BJ (cell line): ENCODE results near the gene BCL2. TPM values are rescaled to one million over a fixed set of nuclear protein-coding genes. Genes with fewer than 3 reads are reported as not detected.

ENCODE experiments used
- CTCF ChIA-PET: fragments of 350-600 bp; formaldehyde crosslinking; extraction: SDS; loops from one replicate; lab custom pipeline; 2021; ENCODE audit warnings: antibody characterized with exemption, inconsistent platforms; lab: Yijun Ruan, JAX
- POLR2A ChIA-PET: fragments of 300-600 bp; sonication (Branson Sonifier 250); formaldehyde crosslinking; extraction: SDS; loops from one replicate; lab custom pipeline; 2021; ENCODE audit warnings: antibody characterized with exemption; lab: Charles Lee
- DNase-seq: peaks from one replicate; pipeline ENCODE4 v3.0.0-alpha.2; 2011; ENCODE audit warnings: low read depth
- H3K27me3 ChIP-seq: 2 replicates; pipeline ENCODE4 v1.6.0; 2011; ENCODE audit warnings: low read length; ENCODE audit not compliant: control insufficient read depth, insufficient read depth
- H3K36me3 ChIP-seq: 2 replicates; pipeline ENCODE4 v1.5.1; 2011; ENCODE audit warnings: low read length; ENCODE audit not compliant: control insufficient read depth, insufficient read depth
- H3K4me3 ChIP-seq: 2 replicates; pipeline ENCODE4 v1.5.1; 2011; ENCODE audit warnings: low read depth, mild to moderate bottlenecking, control low read depth, low read length
- polyA plus RNA-seq: library from polyadenylated mRNA; depleted of rRNA; stranded (reverse); fragments of >200 nt; gene quantifications from 2 replicates; pipeline ENCODE4 v1.2.3, GENCODE V29; 2011; rRNA removed
- small RNA-seq: library from RNA; depleted of rRNA; stranded (forward); fragments of <200 nt; gene quantifications from one replicate; pipeline ENCODE3, GENCODE V24; 2012; ENCODE audit warnings: low replicate concordance, low read depth; ENCODE audit not compliant: insufficient read length
- TF ChIP-seq, protein P1 (sequence below): IDR thresholded peaks from 2 replicates; pipeline ENCODE4 v1.5.1; 2011; ENCODE audit warnings: low read depth, mild to moderate bottlenecking, control low read depth, inconsistent platforms, low read length, moderate library complexity; ENCODE audit not compliant: insufficient read depth

BCL2 gene
- polyA plus RNA-seq, 1 experiment = 0.15 TPM

DNA sequence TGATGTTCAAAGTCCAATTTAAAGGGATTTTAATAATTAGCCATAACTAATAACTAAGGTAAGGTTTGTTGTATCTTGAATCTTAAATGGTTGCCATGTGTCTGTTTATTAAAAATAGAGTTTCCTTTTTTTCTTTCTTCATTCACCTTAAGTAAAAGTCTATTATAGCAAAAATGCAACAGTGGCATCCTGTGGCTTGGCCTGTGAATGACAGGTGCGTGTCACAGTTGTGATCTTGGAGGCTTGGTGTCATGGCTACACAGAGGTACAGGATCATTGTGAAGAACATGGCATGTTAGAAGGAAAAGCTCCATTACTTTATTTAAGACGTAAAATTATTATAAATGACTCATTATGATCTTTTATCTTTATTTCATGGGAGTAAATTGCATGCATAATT lies 246.1 kb downstream of the BCL2 start:
- ChIA-PET POLR2A (no interaction called here), CTCF (no interaction called here)
- Histone ChIP-seq H3K4me3 (no peak overlapping the region), H3K36me3 (no peaks in the 10 kb centered on the region), H3K27me3 (peaks cover 2% of the 10 kb centered on the region; the same call in 1 of the 2 replicates)
- no peak for DNase-seq
- TF ChIP-seq, protein P1, sequence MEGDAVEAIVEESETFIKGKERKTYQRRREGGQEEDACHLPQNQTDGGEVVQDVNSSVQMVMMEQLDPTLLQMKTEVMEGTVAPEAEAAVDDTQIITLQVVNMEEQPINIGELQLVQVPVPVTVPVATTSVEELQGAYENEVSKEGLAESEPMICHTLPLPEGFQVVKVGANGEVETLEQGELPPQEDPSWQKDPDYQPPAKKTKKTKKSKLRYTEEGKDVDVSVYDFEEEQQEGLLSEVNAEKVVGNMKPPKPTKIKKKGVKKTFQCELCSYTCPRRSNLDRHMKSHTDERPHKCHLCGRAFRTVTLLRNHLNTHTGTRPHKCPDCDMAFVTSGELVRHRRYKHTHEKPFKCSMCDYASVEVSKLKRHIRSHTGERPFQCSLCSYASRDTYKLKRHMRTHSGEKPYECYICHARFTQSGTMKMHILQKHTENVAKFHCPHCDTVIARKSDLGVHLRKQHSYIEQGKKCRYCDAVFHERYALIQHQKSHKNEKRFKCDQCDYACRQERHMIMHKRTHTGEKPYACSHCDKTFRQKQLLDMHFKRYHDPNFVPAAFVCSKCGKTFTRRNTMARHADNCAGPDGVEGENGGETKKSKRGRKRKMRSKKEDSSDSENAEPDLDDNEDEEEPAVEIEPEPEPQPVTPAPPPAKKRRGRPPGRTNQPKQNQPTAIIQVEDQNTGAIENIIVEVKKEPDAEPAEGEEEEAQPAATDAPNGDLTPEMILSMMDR = no peak

Small RNAs within 50 kb of the gene (small RNA-seq; reads per million reads assigned to genes)
- gene AC022726.1 = not detected

Other genes with a start within 250 kb of the BCL2 start
- gene KDSR, start 47.4 kb upstream of the BCL2 start, polyA plus RNA-seq = 29.1 and 32.0 TPM in 2 replicates
- 17.0 and 25.1 TPM in 2 replicates for gene VPS4B, start 102.7 kb upstream of the BCL2 start, polyA plus RNA-seq
- gene SERPINB5, start 157.2 kb upstream of the BCL2 start, polyA plus RNA-seq = not detected in 2 replicates
- not detected in 2 replicates for gene SERPINB12, start 222.6 kb upstream of the BCL2 start, polyA plus RNA-seq